Astrocyte (in vitro differentiated cells and primary cell): Measurements from ENCODE around the gene OR10A4.

ENCODE experiments used
- EZH2 ChIP-seq: IDR thresholded peaks from 2 replicates; pipeline ENCODE4 v1.6.1; 2012; ENCODE audit warnings: mild to moderate bottlenecking, low read length, inconsistent platforms; ENCODE audit not compliant: insufficient read depth
- TF ChIP-seq, protein P1 (sequence below): IDR thresholded peaks from 2 replicates; pipeline ENCODE4 v1.5.1; 2011; ENCODE audit warnings: low read depth, mild to moderate bottlenecking, inconsistent platforms, low read length, moderate library complexity; ENCODE audit not compliant: insufficient read depth

DNA sequence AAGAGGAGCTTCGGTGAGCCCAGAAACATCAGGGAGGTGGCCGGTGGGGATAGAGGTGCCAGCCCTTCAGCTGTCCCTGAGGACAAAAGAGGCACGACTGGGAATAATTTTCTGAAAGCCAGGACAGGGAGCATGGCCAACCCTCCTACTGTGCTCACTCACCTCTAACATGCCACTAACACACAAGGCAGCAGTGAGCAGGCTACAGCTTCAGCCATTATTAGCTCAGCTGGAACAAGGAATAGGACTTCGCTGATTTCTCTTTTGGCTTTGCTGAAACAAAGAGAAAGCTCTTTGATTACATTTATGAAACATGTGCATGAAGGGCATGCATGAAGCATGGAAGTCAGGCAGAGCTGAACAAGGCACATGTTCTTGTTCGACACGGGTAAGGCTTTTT lies 43.1 kb upstream of the OR10A4 start:
- TF ChIP-seq, protein P1, sequence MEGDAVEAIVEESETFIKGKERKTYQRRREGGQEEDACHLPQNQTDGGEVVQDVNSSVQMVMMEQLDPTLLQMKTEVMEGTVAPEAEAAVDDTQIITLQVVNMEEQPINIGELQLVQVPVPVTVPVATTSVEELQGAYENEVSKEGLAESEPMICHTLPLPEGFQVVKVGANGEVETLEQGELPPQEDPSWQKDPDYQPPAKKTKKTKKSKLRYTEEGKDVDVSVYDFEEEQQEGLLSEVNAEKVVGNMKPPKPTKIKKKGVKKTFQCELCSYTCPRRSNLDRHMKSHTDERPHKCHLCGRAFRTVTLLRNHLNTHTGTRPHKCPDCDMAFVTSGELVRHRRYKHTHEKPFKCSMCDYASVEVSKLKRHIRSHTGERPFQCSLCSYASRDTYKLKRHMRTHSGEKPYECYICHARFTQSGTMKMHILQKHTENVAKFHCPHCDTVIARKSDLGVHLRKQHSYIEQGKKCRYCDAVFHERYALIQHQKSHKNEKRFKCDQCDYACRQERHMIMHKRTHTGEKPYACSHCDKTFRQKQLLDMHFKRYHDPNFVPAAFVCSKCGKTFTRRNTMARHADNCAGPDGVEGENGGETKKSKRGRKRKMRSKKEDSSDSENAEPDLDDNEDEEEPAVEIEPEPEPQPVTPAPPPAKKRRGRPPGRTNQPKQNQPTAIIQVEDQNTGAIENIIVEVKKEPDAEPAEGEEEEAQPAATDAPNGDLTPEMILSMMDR, result no peak
- no peak for TF ChIP-seq EZH2
